ENCODE results near the gene SLC16A1.
A peak's percentile ranks its signal among the peaks of the same experiment; 100 is the strongest.
"Not testable (repeated sequence)": the region's sequence is repeated elsewhere in the genome, so short reads cannot be mapped to it uniquely, and the experiment has no call there.

SLC16A1 gene

GRCh38 chr1:112971006-112971405 lies 15.0 kb upstream of the SLC16A1 start:
- no peak for DNase-seq (ENCODE audit: low spot score)

- DNase-seq (ENCODE audit: low spot score) = no peak
Observed at GRCh38 chr1:112964347-112964746, 8.4 kb upstream of the SLC16A1 start.

- no peak for DNase-seq (ENCODE audit: low spot score)
Observed at GRCh38 chr1:112961072-112961471, 5.1 kb upstream of the SLC16A1 start.

GRCh38 chr1:112960384-112960783 lies 4.4 kb upstream of the SLC16A1 start:
- no peak for DNase-seq (ENCODE audit: low spot score)

GRCh38 chr1:112958236-112958635 lies 2.2 kb upstream of the SLC16A1 start:
- DNase-seq (ENCODE audit: low spot score) = not testable (repeated sequence)

- peak; percentile 11 for DNase-seq (ENCODE audit: low spot score)
Observed at GRCh38 chr1:112957133-112957812, 1.3 kb upstream of the SLC16A1 start.

- DNase-seq (ENCODE audit: low spot score) = no peak
Observed at GRCh38 chr1:112956544-112957132, 642 bp upstream of the SLC16A1 start.

GRCh38 chr1:112954945-112955772 lies 837 bp downstream of the SLC16A1 start:
- DNase-seq (ENCODE audit: low spot score) = peak; percentile 56

GRCh38 chr1:112954017-112954650 lies 1.9 kb downstream of the SLC16A1 start:
- no peak for DNase-seq (ENCODE audit: low spot score)

- DNase-seq (ENCODE audit: low spot score) = no peak
Observed at GRCh38 chr1:112950426-112950825, 5.6 kb downstream of the SLC16A1 start.

- DNase-seq (ENCODE audit: low spot score) = no peak
Observed at GRCh38 chr1:112946683-112947082, 9.3 kb downstream of the SLC16A1 start.

GRCh38 chr1:112939810-112940209 lies 16.2 kb downstream of the SLC16A1 start:
- DNase-seq (ENCODE audit: low spot score) = no peak

GRCh38 chr1:112938210-112938609 lies 17.8 kb downstream of the SLC16A1 start:
- no peak for DNase-seq (ENCODE audit: low spot score)

GRCh38 chr1:112937495-112937894 lies 18.5 kb downstream of the SLC16A1 start:
- DNase-seq (ENCODE audit: low spot score) = no peak

- no peak for DNase-seq (ENCODE audit: low spot score)
Observed at GRCh38 chr1:112937070-112937469, 18.9 kb downstream of the SLC16A1 start.

GRCh38 chr1:112935461-112936111 lies 20.4 kb downstream of the SLC16A1 start:
- DNase-seq (ENCODE audit: low spot score) = no peak

- DNase-seq (ENCODE audit: low spot score) = no peak
Observed at GRCh38 chr1:112934577-112934976, 21.4 kb downstream of the SLC16A1 start.

GRCh38 chr1:112933820-112934571 lies 22.0 kb downstream of the SLC16A1 start:
- no peak for DNase-seq (ENCODE audit: low spot score)

GRCh38 chr1:112929979-112930378 lies 26.0 kb downstream of the SLC16A1 start:
- no peak for DNase-seq (ENCODE audit: low spot score)

GRCh38 chr1:112927462-112927990 lies 28.5 kb downstream of the SLC16A1 start:
- DNase-seq (ENCODE audit: low spot score) = no peak

GRCh38 chr1:112926858-112927257 lies 29.1 kb downstream of the SLC16A1 start:
- no peak for DNase-seq (ENCODE audit: low spot score)
